Peyer's patch (tissue), 4 donors: ENCODE results near the gene DGKI. TPM values are rescaled to one million over a fixed set of nuclear protein-coding genes. Genes with fewer than 3 reads are reported as not detected.
A peak's percentile ranks its signal among the peaks of the same experiment; 100 is the strongest.

Experiments
- DNase-seq, 3 donors: peaks; one replicate each; pipeline ENCODE4 v3.0.0-alpha.2; 2017 to 2019
- H3K27ac ChIP-seq, 4 donors: fragments of 200-600 bp; sonication (generic); one replicate each; pipeline ENCODE4 v1.5.1; 2016 to 2019
- H3K27me3 ChIP-seq, 2 donors: fragments of 200-600 bp; sonication (generic); one replicate each; pipeline ENCODE4 v1.5.1; 2019
- H3K36me3 ChIP-seq, 3 donors: fragments of 200-600 bp; sonication (generic); one replicate each; pipeline ENCODE4 v1.5.1; 2016 to 2019
- H3K4me1 ChIP-seq, 4 donors: fragments of 200-600 bp; sonication (generic); one replicate each; pipeline ENCODE4 v1.5.1; 2016 to 2019
- H3K4me3 ChIP-seq, 4 donors: fragments of 200-600 bp; sonication (generic); 1 replicate in 3 of 4; 2 replicates in 1 of 4; pipeline ENCODE4 v1.5.1; 2016 to 2019; ENCODE audit warnings: mild to moderate bottlenecking in 1 of 4
- H3K9me3 ChIP-seq, 4 donors: fragments of 200-600 bp; sonication (generic); one replicate each; pipeline ENCODE4 v1.5.1; 2016 to 2019; ENCODE audit warnings: mild to moderate bottlenecking in 1 of 4
- POLR2A ChIP-seq, 2 donors: fragments of 450-650 bp; IDR thresholded peaks; one replicate each; pipeline ENCODE4 v1.5.1; 2017; ENCODE audit warnings: antibody characterized with exemption in 2 of 2, mild to moderate bottlenecking in 2 of 2, moderate library complexity in 2 of 2
- total RNA-seq, 4 donors: library from RNA; depleted of rRNA; stranded (reverse); fragments of >200 nt; gene quantifications; one replicate each; pipeline ENCODE4 v1.1.0, GENCODE V29; 2016
- TF ChIP-seq, protein P1 (sequence below), 6 experiments: fragments of 450-650 bp in 4 of 6; fragments of 200-600 bp in 2 of 6; sonication (generic) in 1 of 6; IDR thresholded peaks; one replicate each; pipeline ENCODE4 v1.5.1; 2017 to 2019; ENCODE audit warnings: antibody characterized with exemption in 6 of 6, mild to moderate bottlenecking in 3 of 6, moderate library complexity in 1 of 6

Gene DGKI
- total RNA-seq, 4 donors from 2014 or later, result 0.19 to 0.40 (median 0.35) TPM; not detected in 1

DNA sequence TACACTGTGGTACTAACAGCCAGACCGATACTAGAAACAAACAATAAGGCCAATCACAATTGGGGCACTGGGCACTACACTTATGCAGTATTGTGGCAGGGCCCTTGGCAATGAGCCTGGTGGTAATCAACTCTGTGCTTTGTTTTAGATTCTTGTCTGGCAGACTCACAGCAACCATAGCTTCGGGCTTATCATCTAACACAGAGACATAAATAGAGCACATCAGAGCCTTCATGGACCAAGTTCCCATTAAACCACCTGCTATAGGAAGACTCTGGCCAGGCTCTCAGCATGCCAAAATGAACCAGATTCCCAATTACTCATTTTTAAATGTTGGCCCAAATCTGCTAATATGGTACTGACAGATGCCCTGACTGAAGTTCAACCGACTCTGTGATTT, 218.6 kb downstream of the DGKI start:
- no peaks in the 10 kb centered on the region for H3K36me3 ChIP-seq

DNA sequence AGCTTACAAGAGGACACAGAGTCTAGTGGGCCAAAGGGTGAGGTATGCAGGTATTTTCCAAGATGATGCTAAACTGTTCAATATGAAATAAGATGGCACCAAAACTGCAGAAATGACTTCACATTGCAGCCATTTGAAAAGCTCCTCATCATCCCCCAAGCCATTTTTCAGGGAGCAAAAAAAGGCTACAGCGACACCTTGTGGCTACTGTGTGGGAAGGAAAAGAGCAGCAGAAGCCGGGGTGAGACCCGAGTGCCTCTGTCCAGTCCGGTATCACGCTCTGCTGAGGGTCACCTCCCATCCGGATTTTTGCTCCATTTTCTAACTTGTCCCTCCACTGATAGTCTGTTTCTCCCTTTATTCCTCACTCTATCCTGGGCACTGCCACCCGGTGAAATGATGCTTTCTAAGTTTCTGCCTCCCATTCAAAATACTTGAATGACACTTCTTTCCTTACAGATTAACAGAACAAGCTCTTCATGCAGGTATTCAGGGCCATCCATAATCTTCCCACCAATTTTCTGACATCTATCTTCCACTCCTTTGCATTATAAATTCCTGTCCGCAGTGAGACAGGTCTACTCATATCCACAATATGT, 220.2 kb downstream of the DGKI start:
- Histone ChIP-seq H3K27me3 (no peaks in the 10 kb centered on the region), H3K9me3 (no peaks in the 10 kb centered on the region), H3K36me3 (no peaks in the 10 kb centered on the region)

More for the DNA sequence above, 218.6 kb downstream of the DGKI start:
- no peaks in the 10 kb centered on the region for H3K9me3 ChIP-seq
- no peaks in the 10 kb centered on the region for H3K4me1 ChIP-seq
- no peak for DNase-seq
- no peaks in the 10 kb centered on the region for H3K27me3 ChIP-seq
- no peak for TF ChIP-seq POLR2A (IDR thresholded peaks at IDR 0.05)
- TF ChIP-seq, protein P1, sequence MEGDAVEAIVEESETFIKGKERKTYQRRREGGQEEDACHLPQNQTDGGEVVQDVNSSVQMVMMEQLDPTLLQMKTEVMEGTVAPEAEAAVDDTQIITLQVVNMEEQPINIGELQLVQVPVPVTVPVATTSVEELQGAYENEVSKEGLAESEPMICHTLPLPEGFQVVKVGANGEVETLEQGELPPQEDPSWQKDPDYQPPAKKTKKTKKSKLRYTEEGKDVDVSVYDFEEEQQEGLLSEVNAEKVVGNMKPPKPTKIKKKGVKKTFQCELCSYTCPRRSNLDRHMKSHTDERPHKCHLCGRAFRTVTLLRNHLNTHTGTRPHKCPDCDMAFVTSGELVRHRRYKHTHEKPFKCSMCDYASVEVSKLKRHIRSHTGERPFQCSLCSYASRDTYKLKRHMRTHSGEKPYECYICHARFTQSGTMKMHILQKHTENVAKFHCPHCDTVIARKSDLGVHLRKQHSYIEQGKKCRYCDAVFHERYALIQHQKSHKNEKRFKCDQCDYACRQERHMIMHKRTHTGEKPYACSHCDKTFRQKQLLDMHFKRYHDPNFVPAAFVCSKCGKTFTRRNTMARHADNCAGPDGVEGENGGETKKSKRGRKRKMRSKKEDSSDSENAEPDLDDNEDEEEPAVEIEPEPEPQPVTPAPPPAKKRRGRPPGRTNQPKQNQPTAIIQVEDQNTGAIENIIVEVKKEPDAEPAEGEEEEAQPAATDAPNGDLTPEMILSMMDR (IDR thresholded peaks at IDR 0.05), result no peak
- H3K4me3 ChIP-seq, result no peak overlapping the region
- H3K27ac ChIP-seq, result no peak overlapping the region

DNA sequence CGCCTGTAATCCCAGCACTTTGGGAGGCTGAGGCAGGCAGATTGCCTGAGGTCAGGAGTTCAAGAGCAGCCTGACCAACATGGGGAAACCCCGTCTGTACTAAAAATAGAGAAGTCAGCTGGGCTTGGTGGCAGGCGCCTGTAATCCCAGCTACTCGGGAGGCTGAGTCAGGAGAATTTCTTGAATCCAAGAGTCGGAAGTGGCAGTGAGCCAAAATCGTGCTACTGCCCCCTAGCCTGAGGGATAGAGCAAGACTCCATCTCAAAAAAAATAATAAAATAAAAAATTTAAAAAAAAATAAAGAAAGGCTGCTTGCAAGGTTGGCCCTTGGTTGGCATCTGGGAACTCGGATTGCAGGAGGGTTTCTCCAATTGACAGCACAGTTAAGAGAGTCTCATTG, 221.6 kb downstream of the DGKI start:
- Histone ChIP-seq H3K4me1 (no peaks in the 10 kb centered on the region), H3K36me3 (no peaks in the 10 kb centered on the region), H3K9me3 (no peaks in the 10 kb centered on the region), H3K4me3 (no peak overlapping the region), H3K27me3 (no peaks in the 10 kb centered on the region), H3K27ac (no peak overlapping the region)
- DNase-seq, result no peak
- no peak for TF ChIP-seq POLR2A (IDR thresholded peaks at IDR 0.05)
- TF ChIP-seq, protein P1 (IDR thresholded peaks at IDR 0.05), result no peak

More for the DNA sequence above, 220.2 kb downstream of the DGKI start:
- no peak for DNase-seq
- Histone ChIP-seq H3K27ac (no peak overlapping the region), H3K4me1 (no peaks in the 10 kb centered on the region), H3K4me3 (no peak overlapping the region)
- TF ChIP-seq, protein P1 (IDR thresholded peaks at IDR 0.05), result peak in 4 of 6 experiments; percentile 29 to 33 (median 30)
- no peak for TF ChIP-seq POLR2A (IDR thresholded peaks at IDR 0.05)

DNA sequence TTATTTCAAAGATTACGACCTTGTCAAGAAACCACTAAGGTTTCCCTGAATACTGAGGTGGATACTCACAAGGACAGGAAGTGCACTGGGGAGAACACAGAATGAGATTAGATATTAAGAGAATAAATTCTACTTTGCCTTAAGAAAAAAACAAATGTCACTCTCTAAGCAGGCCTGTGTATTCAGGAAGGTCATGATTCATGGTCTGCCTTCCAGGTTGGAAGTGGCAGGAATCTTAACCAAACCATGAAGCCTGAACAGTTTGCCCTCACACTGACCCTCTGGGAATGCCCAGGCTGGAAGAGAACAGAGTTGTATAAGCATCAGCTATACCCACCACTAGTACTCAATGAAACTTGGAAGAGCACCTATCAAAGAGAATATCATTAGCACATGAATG, 227.6 kb downstream of the DGKI start:
- no peak for DNase-seq
- Histone ChIP-seq H3K9me3 (no peaks in the 10 kb centered on the region), H3K4me1 (no peaks in the 10 kb centered on the region), H3K27me3 (no peaks in the 10 kb centered on the region), H3K36me3 (no peaks in the 10 kb centered on the region), H3K27ac (no peak overlapping the region), H3K4me3 (no peak overlapping the region)
- TF ChIP-seq, protein P1 (IDR thresholded peaks at IDR 0.05), result no peak
- TF ChIP-seq POLR2A (IDR thresholded peaks at IDR 0.05), result no peak

DNA sequence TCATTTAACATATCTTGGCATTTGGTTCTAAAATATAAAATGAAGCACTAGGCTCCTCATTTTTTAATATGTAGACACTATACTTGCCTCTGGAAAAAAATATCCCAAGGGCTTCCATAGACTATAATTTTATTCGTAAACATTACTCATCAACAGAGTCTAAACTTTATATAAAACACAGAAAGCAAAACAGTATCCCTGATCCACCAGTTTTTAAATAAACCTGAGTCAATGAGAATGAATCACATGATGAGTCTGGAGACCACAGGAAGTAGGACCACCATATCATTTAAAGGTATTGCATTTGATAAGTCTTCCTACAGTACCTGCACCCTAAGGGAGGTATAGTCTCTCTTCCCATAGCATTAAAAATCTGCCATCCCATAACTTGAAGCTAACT, 228.0 kb downstream of the DGKI start:
- Histone ChIP-seq H3K4me3 (no peak overlapping the region), H3K27me3 (no peaks in the 10 kb centered on the region), H3K4me1 (no peaks in the 10 kb centered on the region), H3K36me3 (no peaks in the 10 kb centered on the region), H3K27ac (no peak overlapping the region), H3K9me3 (no peaks in the 10 kb centered on the region)
- TF ChIP-seq, protein P1 (IDR thresholded peaks at IDR 0.05), result no peak
- TF ChIP-seq POLR2A (IDR thresholded peaks at IDR 0.05), result no peak
- no peak for DNase-seq
